Measurements from ENCODE around the gene UBE2L3. TPM values are rescaled to one million over a fixed set of nuclear protein-coding genes. Genes with fewer than 3 reads are reported as not detected.
A peak's percentile ranks its signal among the peaks of the same experiment; 100 is the strongest.
"Not testable (repeated sequence)": the region's sequence is repeated elsewhere in the genome, so short reads cannot be mapped to it uniquely, and the experiment has no call there.

The UBE2L3 gene
- total RNA-seq, 1 experiment from 2014 or later, result 56.1 TPM

- no peaks in the 10 kb centered on the region for H3K27me3 ChIP-seq (ENCODE audit: low read length)
- no peak within 1 kb of the TSS for H3K4me2 ChIP-seq (ENCODE audit: low read depth, low read length, poor library complexity, severe bottlenecking)
- no peak within 1 kb of the TSS for H3K4me3 ChIP-seq (ENCODE audit: low read length)
- no peak within 1 kb of the TSS for H3K9ac ChIP-seq (ENCODE audit: low read length)
- H3K9me2 ChIP-seq (replicated peaks; ENCODE audit: insufficient read depth, low read length), result no peaks in the 10 kb centered on the region
- H3K79me2 ChIP-seq (ENCODE audit: low read length), result peaks cover 24% of the 10 kb centered on the region
- no peaks in the 10 kb centered on the region for H4K20me1 ChIP-seq (ENCODE audit: insufficient read depth, low read depth, low read length)
- no peak within 1 kb of the TSS for H2AFZ ChIP-seq (ENCODE audit: low read length)
- H3K36me3 ChIP-seq (ENCODE audit: insufficient read depth, low read length), result peaks cover 12% of the 10 kb centered on the region
- no peaks in the 10 kb centered on the region for H3K9me3 ChIP-seq (ENCODE audit: low read length)
- peak; percentile 91 for DNase-seq
- H3K4me1 ChIP-seq (ENCODE audit: low read length), result peaks cover 22% of the 10 kb centered on the region
- no peak within 1 kb of the TSS for H3K27ac ChIP-seq (ENCODE audit: low read length)
These were observed 64.9 kb downstream of the UBE2L3 start, which contains the start of gene CCDC116 for GRCh38 chr22:21632237-21632895. Gene CCDC116 (plus strand): TSS chr22:21632760. CDS start chr22:21633182, 422 bp downstream.

- H2AFZ ChIP-seq (ENCODE audit: low read length), result no peak overlapping the region
- no peaks in the 10 kb centered on the region for H4K20me1 ChIP-seq (ENCODE audit: insufficient read depth, low read depth, low read length)
- H3K27ac ChIP-seq (ENCODE audit: low read length), result no peak overlapping the region
- no peak for DNase-seq
- no peak overlapping the region for H3K9ac ChIP-seq (ENCODE audit: low read length)
- H3K79me2 ChIP-seq (ENCODE audit: low read length), result peaks cover 18% of the 10 kb centered on the region
- H3K4me3 ChIP-seq (ENCODE audit: low read length), result no peak overlapping the region
- H3K27me3 ChIP-seq (ENCODE audit: low read length), result no peaks in the 10 kb centered on the region
- peaks cover 19% of the 10 kb centered on the region for H3K4me1 ChIP-seq (ENCODE audit: low read length)
- H3K9me2 ChIP-seq (replicated peaks; ENCODE audit: insufficient read depth, low read length), result no peaks in the 10 kb centered on the region
- peaks cover 6% of the 10 kb centered on the region for H3K36me3 ChIP-seq (ENCODE audit: insufficient read depth, low read length)
- no peak overlapping the region for H3K4me2 ChIP-seq (ENCODE audit: low read depth, low read length, poor library complexity, severe bottlenecking)
- H3K9me3 ChIP-seq (ENCODE audit: low read length), result no peaks in the 10 kb centered on the region
These were observed 65.4 kb downstream of the UBE2L3 start for GRCh38 chr22:21632931-21633330.

GRCh38 chr22:21633481-21633880, 66.0 kb downstream of the UBE2L3 start:
- no peaks in the 10 kb centered on the region for H3K9me3 ChIP-seq (ENCODE audit: low read length)
- peaks cover 14% of the 10 kb centered on the region for H3K4me1 ChIP-seq (ENCODE audit: low read length)
- DNase-seq, result no peak
- H4K20me1 ChIP-seq (ENCODE audit: insufficient read depth, low read depth, low read length), result no peaks in the 10 kb centered on the region
- H3K9ac ChIP-seq (ENCODE audit: low read length), result no peak overlapping the region
- H3K27me3 ChIP-seq (ENCODE audit: low read length), result no peaks in the 10 kb centered on the region
- no peak overlapping the region for H3K4me2 ChIP-seq (ENCODE audit: low read depth, low read length, poor library complexity, severe bottlenecking)
- H3K9me2 ChIP-seq (replicated peaks; ENCODE audit: insufficient read depth, low read length), result no peaks in the 10 kb centered on the region
- H3K4me3 ChIP-seq (ENCODE audit: low read length), result no peak overlapping the region
- H3K27ac ChIP-seq (ENCODE audit: low read length), result no peak overlapping the region
- peaks cover under 1% of the 10 kb centered on the region; the same call in 1 of the 2 replicates for H3K36me3 ChIP-seq (ENCODE audit: insufficient read depth, low read length)
- H3K79me2 ChIP-seq (ENCODE audit: low read length), result peaks cover 13% of the 10 kb centered on the region
- H2AFZ ChIP-seq (ENCODE audit: low read length), result no peak overlapping the region

- no peaks in the 10 kb centered on the region for H3K9me2 ChIP-seq (replicated peaks; ENCODE audit: insufficient read depth, low read length)
- H3K36me3 ChIP-seq (ENCODE audit: insufficient read depth, low read length), result no peaks in the 10 kb centered on the region
- peaks cover 7% of the 10 kb centered on the region for H3K79me2 ChIP-seq (ENCODE audit: low read length)
- no peaks in the 10 kb centered on the region for H3K9me3 ChIP-seq (ENCODE audit: low read length)
- no peaks in the 10 kb centered on the region for H4K20me1 ChIP-seq (ENCODE audit: insufficient read depth, low read depth, low read length)
- no peak overlapping the region for H3K9ac ChIP-seq (ENCODE audit: low read length)
- no peak overlapping the region for H3K4me2 ChIP-seq (ENCODE audit: low read depth, low read length, poor library complexity, severe bottlenecking)
- no peak overlapping the region for H3K27ac ChIP-seq (ENCODE audit: low read length)
- H3K27me3 ChIP-seq (ENCODE audit: low read length), result no peaks in the 10 kb centered on the region
- no peak overlapping the region for H2AFZ ChIP-seq (ENCODE audit: low read length)
- no peak for DNase-seq
- peaks cover 8% of the 10 kb centered on the region for H3K4me1 ChIP-seq (ENCODE audit: low read length)
- no peak overlapping the region for H3K4me3 ChIP-seq (ENCODE audit: low read length)
These were observed 66.6 kb downstream of the UBE2L3 start for GRCh38 chr22:21634081-21634480.

GRCh38 chr22:21634844-21635243, 67.3 kb downstream of the UBE2L3 start:
- Histone ChIP-seq H4K20me1 (ENCODE audit: insufficient read depth, low read depth, low read length) (no peaks in the 10 kb centered on the region), H3K4me3 (ENCODE audit: low read length) (no peak overlapping the region), H3K79me2 (ENCODE audit: low read length) (no peaks in the 10 kb centered on the region), H3K4me2 (ENCODE audit: low read depth, low read length, poor library complexity, severe bottlenecking) (no peak overlapping the region), H3K9me2 (replicated peaks; ENCODE audit: insufficient read depth, low read length) (no peaks in the 10 kb centered on the region), H3K36me3 (ENCODE audit: insufficient read depth, low read length) (no peaks in the 10 kb centered on the region), H3K9me3 (ENCODE audit: low read length) (no peaks in the 10 kb centered on the region), H3K9ac (ENCODE audit: low read length) (no peak overlapping the region), H2AFZ (ENCODE audit: low read length) (no peak overlapping the region), H3K27ac (ENCODE audit: low read length) (no peak overlapping the region), H3K27me3 (ENCODE audit: low read length) (no peaks in the 10 kb centered on the region), H3K4me1 (ENCODE audit: low read length) (peaks cover 6% of the 10 kb centered on the region)
- DNase-seq, result no peak

GRCh38 chr22:21635771-21636510, 68.4 kb downstream of the UBE2L3 start:
- Histone ChIP-seq H3K27me3 (ENCODE audit: low read length) (no peaks in the 10 kb centered on the region), H3K9ac (ENCODE audit: low read length) (no peak overlapping the region), H3K4me3 (ENCODE audit: low read length) (no peak overlapping the region), H3K27ac (ENCODE audit: low read length) (no peak overlapping the region), H3K4me2 (ENCODE audit: low read depth, low read length, poor library complexity, severe bottlenecking) (no peak overlapping the region), H3K9me2 (replicated peaks; ENCODE audit: insufficient read depth, low read length) (no peaks in the 10 kb centered on the region), H3K79me2 (ENCODE audit: low read length) (no peaks in the 10 kb centered on the region), H3K4me1 (ENCODE audit: low read length) (peaks cover 2% of the 10 kb centered on the region; the same call in 1 of the 2 replicates), H3K9me3 (ENCODE audit: low read length) (no peaks in the 10 kb centered on the region), H2AFZ (ENCODE audit: low read length) (no peak overlapping the region), H4K20me1 (ENCODE audit: insufficient read depth, low read depth, low read length) (no peaks in the 10 kb centered on the region), H3K36me3 (ENCODE audit: insufficient read depth, low read length) (no peaks in the 10 kb centered on the region)
- DNase-seq, result no peak

GRCh38 chr22:21636629-21637218, 69.2 kb downstream of the UBE2L3 start:
- no peak for DNase-seq
- Histone ChIP-seq H3K27ac (ENCODE audit: low read length) (no peak overlapping the region), H3K9ac (ENCODE audit: low read length) (no peak overlapping the region), H3K9me3 (ENCODE audit: low read length) (no peaks in the 10 kb centered on the region), H3K4me3 (ENCODE audit: low read length) (no peak overlapping the region), H3K4me2 (ENCODE audit: low read depth, low read length, poor library complexity, severe bottlenecking) (no peak overlapping the region), H3K4me1 (ENCODE audit: low read length) (peaks cover 10% of the 10 kb centered on the region), H3K36me3 (ENCODE audit: insufficient read depth, low read length) (no peaks in the 10 kb centered on the region), H3K79me2 (ENCODE audit: low read length) (no peaks in the 10 kb centered on the region), H3K27me3 (ENCODE audit: low read length) (no peaks in the 10 kb centered on the region), H4K20me1 (ENCODE audit: insufficient read depth, low read depth, low read length) (no peaks in the 10 kb centered on the region), H3K9me2 (replicated peaks; ENCODE audit: insufficient read depth, low read length) (no peaks in the 10 kb centered on the region), H2AFZ (ENCODE audit: low read length) (no peak overlapping the region)

- H2AFZ ChIP-seq (ENCODE audit: low read length), result not testable (repeated sequence)
These were observed 69.9 kb downstream of the UBE2L3 start for GRCh38 chr22:21637450-21637849.

More at GRCh38 chr22:21637450-21637849, 69.9 kb downstream of the UBE2L3 start:
- H3K9me2 ChIP-seq (replicated peaks; ENCODE audit: insufficient read depth, low read length); H3K9ac ChIP-seq (ENCODE audit: low read length); H3K27me3 ChIP-seq (ENCODE audit: low read length); DNase-seq; H3K27ac ChIP-seq (ENCODE audit: low read length); H3K79me2 ChIP-seq (ENCODE audit: low read length); H4K20me1 ChIP-seq (ENCODE audit: insufficient read depth, low read depth, low read length); H3K4me2 ChIP-seq (ENCODE audit: low read depth, low read length, poor library complexity, severe bottlenecking); H3K36me3 ChIP-seq (ENCODE audit: insufficient read depth, low read length); H3K9me3 ChIP-seq (ENCODE audit: low read length); H3K4me3 ChIP-seq (ENCODE audit: low read length): not testable (repeated sequence)
- peaks cover 11% of the 10 kb centered on the region for H3K4me1 ChIP-seq (ENCODE audit: low read length)

Data from Karpas-422 (cell line).